ENCODE results near the gene BDP1. TPM values are rescaled to one million over a fixed set of nuclear protein-coding genes. Genes with fewer than 3 reads are reported as not detected.
"Not testable (repeated sequence)": the region's sequence is repeated elsewhere in the genome, so short reads cannot be mapped to it uniquely, and the experiment has no call there.

Gene BDP1
- total and polyA plus RNA-seq, 2 of the 4 experiments (the other 2 are of a cell fraction): 5.8 to 14.0 TPM

DNA sequence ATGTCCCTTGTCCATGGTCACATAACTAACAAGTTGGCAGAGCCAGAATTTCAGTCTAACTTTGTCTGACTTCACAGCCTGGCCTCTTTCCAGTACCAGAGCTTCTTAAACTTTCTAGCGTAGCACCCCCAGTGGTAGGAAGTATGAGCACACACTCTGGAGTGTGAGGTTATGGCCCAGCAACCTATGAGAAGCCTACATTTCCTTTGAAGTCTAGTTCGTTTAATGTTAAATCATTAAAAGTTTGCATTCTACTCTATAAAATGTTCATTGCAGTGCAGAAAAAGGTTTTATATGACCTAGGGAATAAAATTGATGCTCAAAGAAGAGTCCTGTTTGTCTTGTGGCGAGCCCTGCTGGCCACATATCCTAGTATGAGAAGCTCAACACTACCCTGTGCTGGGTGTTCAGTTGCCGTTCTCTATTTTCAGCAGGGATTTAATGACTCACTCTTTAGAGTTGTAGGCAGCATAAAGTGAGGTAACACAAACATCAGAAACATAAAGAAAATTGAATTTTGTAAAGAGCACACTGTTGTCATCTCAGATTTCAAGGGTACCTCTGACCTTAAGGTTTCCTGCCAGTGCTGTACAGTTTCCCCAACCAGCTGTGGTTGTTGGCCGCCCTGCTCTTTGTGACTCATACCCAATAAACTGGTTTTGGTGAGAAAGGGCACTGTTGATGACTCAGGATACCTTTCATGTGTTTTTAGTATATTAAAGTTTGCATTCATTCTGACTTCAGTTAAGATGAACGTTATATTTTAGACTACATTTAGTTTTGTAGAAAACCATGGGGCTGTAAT is 146.0 kb downstream of the BDP1 start (continued):
- no peak for TF ChIP-seq MAFK (IDR thresholded peaks at IDR 0.05; ENCODE audit: low read depth, low read length)
- TF ChIP-seq CEBPB (IDR thresholded peaks at IDR 0.05; ENCODE audit: low read depth, low read length): peak; percentile 50; the same call in 1 of the 2 replicates

- H2BK20ac ChIP-seq (ENCODE audit: low read depth, low read length); dilution Hi-C loops (cut with HindIII; ENCODE audit: low sequenced_read_pairs, unreplicated experiment); H3K4me3 ChIP-seq (ENCODE audit: insufficient read depth, low read depth, low read length); intact Hi-C loops (cut with micrococcal nuclease); CTCF ChIA-PET; H2BK15ac ChIP-seq (ENCODE audit: low read depth, low read length); H4K20me1 ChIP-seq (ENCODE audit: insufficient read depth, low read length); H3K4me2 ChIP-seq (ENCODE audit: low read depth, low read length); in situ Hi-C loops (cut with MboI; ENCODE audit: low sequenced_read_pairs); H3K56ac ChIP-seq (ENCODE audit: extremely low read depth, insufficient read depth, low read length); H3K79me1 ChIP-seq (ENCODE audit: low read depth in 1 of 2, low read length in 2 of 2); POLR2A ChIA-PET (ENCODE audit: unreplicated experiment); H4K8ac ChIP-seq (ENCODE audit: low read depth in 2 of 2, low read length in 2 of 2); H3K27ac ChIP-seq (ENCODE audit: insufficient read depth, low read length); H2AK5ac ChIP-seq (ENCODE audit: low read depth, low read length); H3K14ac ChIP-seq (replicated peaks; ENCODE audit: low read depth, low read length); H3K27me3 ChIP-seq (ENCODE audit: control insufficient read depth, insufficient read depth, low read length); H3K9me3 ChIP-seq (ENCODE audit: control insufficient read depth, insufficient read depth, low read length); H3K9ac ChIP-seq (ENCODE audit: low read depth, low read length); H3K23ac ChIP-seq (ENCODE audit: low read depth, low read length); H2AFZ ChIP-seq (replicated peaks; ENCODE audit: low read length, poor library complexity); H3K9me1 ChIP-seq (ENCODE audit: insufficient read depth, low read length); H3K4ac ChIP-seq (ENCODE audit: low read depth, low read length); BruUV-seq (replicated peaks); H3K36me3 ChIP-seq (ENCODE audit: control insufficient read depth, insufficient read depth, low read length); DNase-seq; H3K4me1 ChIP-seq (ENCODE audit: control insufficient read depth, insufficient read depth, low read length); H2AK9ac ChIP-seq (replicated peaks; ENCODE audit: low read depth, low read length, poor library complexity); H4K5ac ChIP-seq (ENCODE audit: low read depth, low read length); H4K91ac ChIP-seq (ENCODE audit: insufficient read depth, low read depth, low read length); ATAC-seq (ENCODE audit: low read depth); H3K18ac ChIP-seq (ENCODE audit: low read depth, low read length); H2BK120ac ChIP-seq (ENCODE audit: low read depth, low read length); H2BK5ac ChIP-seq (ENCODE audit: low read depth, low read length, poor library complexity, severe bottlenecking): not testable (repeated sequence)
- WGBS, 2 experiments (ENCODE audit: extremely low coverage in 2 of 2, insufficient read length in 1 of 2): no CpG with 5 or more reads among the region's 16 CpGs
Measured at GRCh38 chr5:71609916-71610315, 154.5 kb downstream of the BDP1 start.

Measured in IMR-90 (cell line).